ENCODE data around the gene DGLUCY.
"Not testable (repeated sequence)": the region's sequence is repeated elsewhere in the genome, so short reads cannot be mapped to it uniquely, and the experiment has no call there.

The DGLUCY gene

GRCh38 chr14:91265404-91265803, 151.5 kb downstream of the DGLUCY start:
- no peak for DNase-seq

- DNase-seq = not testable (repeated sequence)
These were observed 152.4 kb downstream of the DGLUCY start for GRCh38 chr14:91266276-91266675.

GRCh38 chr14:91267965-91268437, 154.1 kb downstream of the DGLUCY start:
- DNase-seq = no peak

- DNase-seq = no peak
These were observed 155.5 kb downstream of the DGLUCY start for GRCh38 chr14:91269076-91269991.

- no peak for DNase-seq
These were observed 156.3 kb downstream of the DGLUCY start for GRCh38 chr14:91270188-91270587.

GRCh38 chr14:91270619-91271018, 156.7 kb downstream of the DGLUCY start:
- no peak for DNase-seq

GRCh38 chr14:91271639-91272038, 157.8 kb downstream of the DGLUCY start:
- DNase-seq = no peak

- no peak for DNase-seq
These were observed 158.7 kb downstream of the DGLUCY start for GRCh38 chr14:91272341-91273272.

GRCh38 chr14:91273273-91273884, 159.5 kb downstream of the DGLUCY start:
- DNase-seq = no peak

- DNase-seq = no peak
These were observed 160.0 kb downstream of the DGLUCY start for GRCh38 chr14:91273885-91274273.

GRCh38 chr14:91274796-91275195, 160.9 kb downstream of the DGLUCY start:
- no peak for DNase-seq
